ENCODE data around the gene SSTR5.

- TF ChIP-seq CTCF (IDR thresholded peaks at IDR 0.05) (no peak), POLR2A (IDR thresholded peaks at IDR 0.05) (no peak)
Measured at GRCh38 chr16:1050921-1051320, 21.6 kb upstream of the SSTR5 start.
